ENCODE results near the gene SPP1. TPM values are rescaled to one million over a fixed set of nuclear protein-coding genes. Genes with fewer than 3 reads are reported as not detected.
A peak's percentile ranks its signal among the peaks of the same experiment; 100 is the strongest.

SPP1 gene
- total RNA-seq, 4 donors from 2014 or later, result 1.4 to 13.6 (median 6.0) TPM; not detected in 1

GRCh38 chr4:88008743-88009171 is 33.2 kb downstream of the SPP1 start:
- Histone ChIP-seq H3K4me1 (peaks cover 20 to 25% of the 10 kb centered on the region in 2 donors), H3K4me3 (peak overlapping the region; percentile 68 to 79 (median 74)), H3K27me3 (no peaks in the 10 kb centered on the region), H3K9me3 (no peaks in the 10 kb centered on the region), H3K27ac (peak overlapping the region in 2 of 4 donors; percentile 62 to 72), H3K36me3 (no peaks in the 10 kb centered on the region)
- TF ChIP-seq POLR2A (IDR thresholded peaks at IDR 0.05) (peak in 1 of 2 donors; percentile 23), CTCF (IDR thresholded peaks at IDR 0.05 in 4 of 5, conservative IDR thresholded peaks at IDR 0.05 in 1 of 5) (no peak)
- DNase-seq (no peak), ATAC-seq (no peak)
- intact Hi-C loops (cut with DNase I; ENCODE audit: low total_unique reads), result no loop called here
- in situ Hi-C loops (cut with MboI; ENCODE audit: low sequenced_read_pairs in 4 of 4), result loop anchor here in 1 of 4 donors (25.0 kb wide), 1 partner anchor 471 kb away; the partner anchor contains the start of gene SPARCL1

- Histone ChIP-seq H3K27ac (no peak overlapping the region), H3K4me1 (peaks cover 20 to 25% of the 10 kb centered on the region in 2 donors), H3K27me3 (no peaks in the 10 kb centered on the region), H3K4me3 (no peak overlapping the region), H3K9me3 (no peaks in the 10 kb centered on the region), H3K36me3 (no peaks in the 10 kb centered on the region)
- intact Hi-C loops (cut with DNase I; ENCODE audit: low total_unique reads) (no loop called here), in situ Hi-C loops (cut with MboI; ENCODE audit: low sequenced_read_pairs in 4 of 4) (loop anchor here in 1 of 4 donors (25.0 kb wide), 1 partner anchor 473 kb away; the partner anchor contains the start of gene SPARCL1)
- DNase-seq, result no peak
- no peak for TF ChIP-seq CTCF (IDR thresholded peaks at IDR 0.05 in 4 of 5, conservative IDR thresholded peaks at IDR 0.05 in 1 of 5)
- no peak for TF ChIP-seq POLR2A (IDR thresholded peaks at IDR 0.05)
- no peak for ATAC-seq
Measured at GRCh38 chr4:88009871-88010270, 34.4 kb downstream of the SPP1 start.

- no peaks in the 10 kb centered on the region for H3K36me3 ChIP-seq
- TF ChIP-seq POLR2A (IDR thresholded peaks at IDR 0.05), result no peak
- H3K27me3 ChIP-seq, result no peaks in the 10 kb centered on the region
- DNase-seq (no peak), ATAC-seq (no peak)
- in situ Hi-C loops (cut with MboI; ENCODE audit: low sequenced_read_pairs in 4 of 4), result loop anchor here in 1 of 4 donors (25.0 kb wide), 1 partner anchor 474 kb away; the partner anchor contains the start of gene SPARCL1
- no peak overlapping the region for H3K4me3 ChIP-seq
- peak overlapping the region in 1 of 4 donors; percentile 0 for H3K27ac ChIP-seq
- peaks cover 20 to 25% of the 10 kb centered on the region in 2 donors for H3K4me1 ChIP-seq
- intact Hi-C loops (cut with DNase I; ENCODE audit: low total_unique reads), result no loop called here
- H3K9me3 ChIP-seq, result no peaks in the 10 kb centered on the region
Measured at GRCh38 chr4:88010966-88011365, 35.5 kb downstream of the SPP1 start.

GRCh38 chr4:88012647-88013046 is 37.1 kb downstream of the SPP1 start:
- H3K4me1 ChIP-seq, result peaks cover 13 to 28% of the 10 kb centered on the region in 2 donors
- in situ Hi-C loops (cut with MboI; ENCODE audit: low sequenced_read_pairs in 4 of 4) (loop anchor here in 1 of 4 donors (25.0 kb wide), 1 partner anchor 475 kb away; the partner anchor contains the start of gene SPARCL1), intact Hi-C loops (cut with DNase I; ENCODE audit: low total_unique reads) (no loop called here)
- no peak for ATAC-seq
- TF ChIP-seq CTCF (IDR thresholded peaks at IDR 0.05 in 4 of 5, conservative IDR thresholded peaks at IDR 0.05 in 1 of 5), result no peak
- H3K27ac ChIP-seq, result no peak overlapping the region
- H3K36me3 ChIP-seq, result no peaks in the 10 kb centered on the region
- no peak overlapping the region for H3K4me3 ChIP-seq
- DNase-seq, result no peak
- H3K27me3 ChIP-seq, result no peaks in the 10 kb centered on the region
- H3K9me3 ChIP-seq, result no peaks in the 10 kb centered on the region

- no peak for TF ChIP-seq POLR2A (IDR thresholded peaks at IDR 0.05)
- TF ChIP-seq CTCF (IDR thresholded peaks at IDR 0.05 in 4 of 5, conservative IDR thresholded peaks at IDR 0.05 in 1 of 5), result no peak
- peak overlapping the region in 1 of 4 donors; percentile 11 for H3K27ac ChIP-seq
- H3K4me3 ChIP-seq, result no peak overlapping the region
- H3K27me3 ChIP-seq, result no peaks in the 10 kb centered on the region
- ATAC-seq, result no peak
- H3K9me3 ChIP-seq, result no peaks in the 10 kb centered on the region
- in situ Hi-C loops (cut with MboI; ENCODE audit: low sequenced_read_pairs in 4 of 4) (loop anchor here in 1 of 4 donors (25.0 kb wide), 1 partner anchor 477 kb away; the partner anchor contains the start of gene SPARCL1), intact Hi-C loops (cut with DNase I; ENCODE audit: low total_unique reads) (no loop called here)
- no peak for DNase-seq
- H3K36me3 ChIP-seq, result no peaks in the 10 kb centered on the region
- H3K4me1 ChIP-seq, result peaks cover 16 to 32% of the 10 kb centered on the region in 2 donors
Measured at GRCh38 chr4:88014386-88014905, 38.9 kb downstream of the SPP1 start.

Data from gastrocnemius medialis (tissue), 4 donors.